RPMI7951 (cell line): Measurements from ENCODE around the gene CFAP57. TPM values are rescaled to one million over a fixed set of nuclear protein-coding genes. Genes with fewer than 3 reads are reported as not detected.

ENCODE experiments used
- DNase-seq: peaks from one replicate; pipeline ENCODE4 v3.0.0-alpha.2; 2012; ENCODE audit warnings: low read depth
- total RNA-seq: library from RNA; depleted of rRNA; stranded (reverse); fragments of >200 nt; shearing (Covaris generic); gene quantifications from 2 replicates; pipeline ENCODE4 v1.2.3, GENCODE V29; 2014

The CFAP57 gene
- total RNA-seq, 1 experiment from 2014 or later: 0.48 TPM

GRCh38 chr1:43225168-43225567 is 53.0 kb downstream of the CFAP57 start:
- peak; percentile 61 for DNase-seq

- DNase-seq: peak; percentile 66
Observed at GRCh38 chr1:43227143-43227764, 55.1 kb downstream of the CFAP57 start.

- no peak for DNase-seq
Observed at GRCh38 chr1:43229826-43230780, 58.0 kb downstream of the CFAP57 start.

GRCh38 chr1:43232074-43232473 is 59.9 kb downstream of the CFAP57 start:
- DNase-seq: peak; percentile 67

GRCh38 chr1:43232482-43232881 is 60.4 kb downstream of the CFAP57 start:
- DNase-seq: no peak

GRCh38 chr1:43233631-43234030 is 61.5 kb downstream of the CFAP57 start:
- no peak for DNase-seq

GRCh38 chr1:43234267-43234666 is 62.1 kb downstream of the CFAP57 start:
- no peak for DNase-seq

GRCh38 chr1:43235040-43235439 is 62.9 kb downstream of the CFAP57 start:
- no peak for DNase-seq

GRCh38 chr1:43235451-43236121 is 63.5 kb downstream of the CFAP57 start:
- no peak for DNase-seq

- DNase-seq: no peak
Observed at GRCh38 chr1:43237121-43237520, 65.0 kb downstream of the CFAP57 start.

- DNase-seq: peak; percentile 59
Observed at GRCh38 chr1:43238085-43238484, 66.0 kb downstream of the CFAP57 start.

- DNase-seq: no peak
Observed at GRCh38 chr1:43238991-43239469, 66.9 kb downstream of the CFAP57 start.

- DNase-seq: no peak
Observed at GRCh38 chr1:43239484-43239883, 67.4 kb downstream of the CFAP57 start.

GRCh38 chr1:43241413-43241836 is 69.3 kb downstream of the CFAP57 start:
- DNase-seq: peak; percentile 55

- no peak for DNase-seq
Observed at GRCh38 chr1:43243299-43243698, 71.2 kb downstream of the CFAP57 start.

GRCh38 chr1:43246466-43247213 is 74.5 kb downstream of the CFAP57 start:
- DNase-seq: no peak

- no peak for DNase-seq
Observed at GRCh38 chr1:43247256-43247921, 75.3 kb downstream of the CFAP57 start.

- DNase-seq: no peak
Observed at GRCh38 chr1:43250351-43250761, 78.2 kb downstream of the CFAP57 start.

- DNase-seq: no peak
Observed at GRCh38 chr1:43251024-43251423, 78.9 kb downstream of the CFAP57 start.

- no peak for DNase-seq
Observed at GRCh38 chr1:43252225-43252624, 80.1 kb downstream of the CFAP57 start.

GRCh38 chr1:43253173-43253572 is 81.0 kb downstream of the CFAP57 start:
- DNase-seq: no peak
